Activated B cell treated with CpG ODN at 0.5 μM for 24 hours (primary cell): ENCODE measurements around the gene SUPT4H1. TPM values are rescaled to one million over a fixed set of nuclear protein-coding genes. Genes with fewer than 3 reads are reported as not detected.
A peak's percentile ranks its signal among the peaks of the same experiment; 100 is the strongest.

Source experiments
- ATAC-seq: fragments of 200-7000 bp; cut with Tn5 transposase; one replicate; pipeline ENCODE4 v1.10.0; 2021; ENCODE audit warnings: low read depth, mild to moderate bottlenecking, moderate library complexity
- CTCF ChIA-PET: fragments of 350-600 bp; sonication (Branson Sonifier 250); formaldehyde crosslinking; loops from one replicate; lab custom pipeline; 2021; ENCODE audit warnings: antibody characterized with exemption; lab: Charles Lee
- POLR2A ChIA-PET: fragments of 350-600 bp; sonication (Branson Sonifier 250); formaldehyde crosslinking; loops from one replicate; lab custom pipeline; 2021; ENCODE audit warnings: antibody characterized with exemption; lab: Charles Lee
- DNase-seq: peaks from one replicate; pipeline ENCODE4 v3.0.0; 2022
- H3K27ac Mint-ChIP-seq: one replicate; pipeline ENCODE4 v1.8.0; 2020; ENCODE audit warnings: mixed read lengths
- H3K27me3 Mint-ChIP-seq: one replicate; pipeline ENCODE4 v1.8.0; 2021; ENCODE audit warnings: mixed read lengths
- H3K36me3 Mint-ChIP-seq: one replicate; pipeline ENCODE4 v1.8.0; 2021; ENCODE audit warnings: low read depth, mixed read lengths
- H3K4me1 Mint-ChIP-seq: one replicate; pipeline ENCODE4 v1.8.0; 2021; ENCODE audit warnings: mixed read lengths
- H3K4me3 Mint-ChIP-seq: one replicate; pipeline ENCODE4 v1.8.0; 2020; ENCODE audit warnings: mild to moderate bottlenecking, mixed read lengths
- H3K9me3 Mint-ChIP-seq: one replicate; pipeline ENCODE4 v1.8.0; 2020; ENCODE audit warnings: mixed read lengths
- CTCF ChIP-seq: fragments of 200-600 bp; IDR thresholded peaks from one replicate; pipeline ENCODE4 v1.8.0; 2022; ENCODE audit warnings: antibody characterized with exemption, mild to moderate bottlenecking
- intact Hi-C: fragments of 100-400 bp; cut with micrococcal nuclease; formaldehyde crosslinking; loops from one replicate; pipeline ENCODE4 v1.15.1; 2024
- total RNA-seq: library from RNA; stranded (reverse); gene quantifications from 2 replicates; pipeline ENCODE4 v1.2.3, GENCODE V29; 2022

SUPT4H1 gene
- total RNA-seq, 1 donor from 2014 or later = 90.2 TPM

GRCh38 chr17:58336456-58337209 is 15.4 kb downstream of the SUPT4H1 start:
- no peak for TF ChIP-seq CTCF
- H3K27ac Mint-ChIP-seq = peak overlapping the region; percentile 99
- intact Hi-C loops = loop anchor here (5.0 to 10.0 kb wide), 4 partner anchors 296 to 818 kb away; partner anchors contain the start of genes PRR11 and SKA2
- ATAC-seq (no peak), DNase-seq (no peak)
- H3K27me3 Mint-ChIP-seq = no peaks in the 10 kb centered on the region
- H3K4me1 Mint-ChIP-seq = peaks cover 86% of the 10 kb centered on the region
- H3K36me3 Mint-ChIP-seq = peaks cover 24% of the 10 kb centered on the region
- H3K9me3 Mint-ChIP-seq = no peaks in the 10 kb centered on the region
- peak overlapping the region; percentile 100 for H3K4me3 Mint-ChIP-seq
- ChIA-PET POLR2A (interaction anchor here (0.7 to 27.9 kb wide), 16 partner anchors 3 to 1511 kb away, joined by 3 to 3007 read pairs (median 6); partner anchors contain the start of genes HSF5, MRPS23, MTMR4 and PRR11), CTCF (interaction anchor here (1.2 to 5.3 kb wide), 8 partner anchors 8 to 151 kb away, joined by 3 to 47 read pairs (median 10); partner anchors contain the start of genes HSF5, RNF43, SUPT4H1 and TSPOAP1)

GRCh38 chr17:58335779-58336455 is 16.1 kb downstream of the SUPT4H1 start:
- Mint-ChIP-seq H3K36me3 (peaks cover 31% of the 10 kb centered on the region), H3K4me1 (peaks cover 80% of the 10 kb centered on the region), H3K9me3 (no peaks in the 10 kb centered on the region), H3K27me3 (no peaks in the 10 kb centered on the region), H3K4me3 (peak overlapping the region; percentile 100), H3K27ac (peak overlapping the region; percentile 99)
- ChIA-PET CTCF (interaction anchor here (2.6 to 5.3 kb wide), 3 partner anchors 9 to 82 kb away, joined by 14 to 47 read pairs (median 21); partner anchors contain the start of gene RNF43), POLR2A (interaction anchor here (0.5 to 27.9 kb wide), 10 partner anchors 3 to 1630 kb away, joined by 3 to 3007 read pairs (median 87); partner anchors contain the start of genes MTMR4, RNF43, SUPT4H1 and TSPOAP1)
- intact Hi-C loops = loop anchor here (5.0 to 10.0 kb wide), 4 partner anchors 296 to 819 kb away; partner anchors contain the start of genes PRR11 and SKA2
- no peak for DNase-seq
- peak; percentile 6 for ATAC-seq
- TF ChIP-seq CTCF = no peak

- ATAC-seq = no peak
- TF ChIP-seq CTCF = no peak
- intact Hi-C loops = loop anchor here (5.0 to 10.0 kb wide), 4 partner anchors 297 to 820 kb away; partner anchors contain the start of genes PRR11 and SKA2
- Mint-ChIP-seq H3K27ac (peak overlapping the region; percentile 99), H3K36me3 (peaks cover 32% of the 10 kb centered on the region), H3K4me3 (peak overlapping the region; percentile 100), H3K9me3 (no peaks in the 10 kb centered on the region), H3K27me3 (no peaks in the 10 kb centered on the region), H3K4me1 (peaks cover 75% of the 10 kb centered on the region)
- no peak for DNase-seq
- POLR2A ChIA-PET = interaction anchor here (0.5 to 27.9 kb wide), 10 partner anchors 4 to 1630 kb away, joined by 3 to 3007 read pairs (median 87); partner anchors contain the start of genes MTMR4, RNF43, SUPT4H1 and TSPOAP1
- CTCF ChIA-PET = interaction anchor here (2.6 to 5.3 kb wide), 3 partner anchors 9 to 82 kb away, joined by 14 to 47 read pairs (median 21); partner anchors contain the start of gene RNF43
Measured at GRCh38 chr17:58335061-58335731, 16.8 kb downstream of the SUPT4H1 start.

- Mint-ChIP-seq H3K27ac (peak overlapping the region; percentile 99), H3K4me3 (peak overlapping the region; percentile 100), H3K36me3 (peaks cover 34% of the 10 kb centered on the region), H3K27me3 (no peaks in the 10 kb centered on the region), H3K4me1 (peaks cover 74% of the 10 kb centered on the region), H3K9me3 (no peaks in the 10 kb centered on the region)
- DNase-seq = no peak
- no peak for ATAC-seq
- ChIA-PET POLR2A (interaction anchor here (1.6 to 27.9 kb wide), 7 partner anchors 5 to 297 kb away, joined by 7 to 3007 read pairs (median 191); partner anchors contain the start of genes RNF43, SUPT4H1 and TSPOAP1), CTCF (interaction anchor here (1.1 to 5.3 kb wide), 5 partner anchors 9 to 17 kb away, joined by 3 to 89 read pairs (median 21); no protein-coding TSS in a partner anchor)
- no peak for TF ChIP-seq CTCF
- intact Hi-C loops = loop anchor here (5.0 to 10.0 kb wide), 5 partner anchors 298 to 820 kb away; partner anchors contain the start of genes PRR11, SKA2 and SRSF1
Measured at GRCh38 chr17:58334661-58335060, 17.3 kb downstream of the SUPT4H1 start.
